Lung microvascular endothelial cell (primary cell): ENCODE measurements around the gene GALNS. TPM values are rescaled to one million over a fixed set of nuclear protein-coding genes. Genes with fewer than 3 reads are reported as not detected.
"Not testable (repeated sequence)": the region's sequence is repeated elsewhere in the genome, so short reads cannot be mapped to it uniquely, and the experiment has no call there.

Experiments used
- DNase-seq, 2 donors: peaks; one replicate each; pipeline versions ENCODE4 v3.0.0 to v3.0.0-alpha.2; 2010; ENCODE audit warnings: low read depth in 2 of 2
- total RNA-seq: library from RNA; depleted of rRNA; stranded (reverse); fragments of >200 nt; gene quantifications from 2 replicates; pipeline ENCODE4 v1.2.1, GENCODE V29; 2014

Gene GALNS
- total RNA-seq, 1 donor from 2014 or later = 17.1 TPM

DNA sequence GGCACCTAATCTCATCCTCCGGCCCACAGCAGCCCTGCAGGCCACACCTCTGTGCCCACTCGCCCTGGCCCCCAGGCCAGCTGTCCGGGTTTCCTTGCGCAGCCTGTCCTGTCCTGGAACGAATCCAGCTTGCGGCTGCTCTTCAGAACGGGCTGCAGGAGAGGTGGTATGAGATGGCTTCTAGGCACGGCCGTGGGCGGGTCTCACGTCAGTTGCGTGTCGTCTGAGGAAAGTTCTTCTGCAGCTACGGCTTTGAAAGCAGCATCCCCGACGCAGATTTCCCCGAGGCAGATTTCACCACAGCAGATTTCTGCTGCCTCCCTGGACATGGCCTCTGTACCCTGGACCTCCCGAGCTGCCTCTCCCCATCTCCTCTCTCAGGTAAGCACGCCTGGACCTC is 18.2 kb downstream of the GALNS start:
- no peak for DNase-seq

DNA sequence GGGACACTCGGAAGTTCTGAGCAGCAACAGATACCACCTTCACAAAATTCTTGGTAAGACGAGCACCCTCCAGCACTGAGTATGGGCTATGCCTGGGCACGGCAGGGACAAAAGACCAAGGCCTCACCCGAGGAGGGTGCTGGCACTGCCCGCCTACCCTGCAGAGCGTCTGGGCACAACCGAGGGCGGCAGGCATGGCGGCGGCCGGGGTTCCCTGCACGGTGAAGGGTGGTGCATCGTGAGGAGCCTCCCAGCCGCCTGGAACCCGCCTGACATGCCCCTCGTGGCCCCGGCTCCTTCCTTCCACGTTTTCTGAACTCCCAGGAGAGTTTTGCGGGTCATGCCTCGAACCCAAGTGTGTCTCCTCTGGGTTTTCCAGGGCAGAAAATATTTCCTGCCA is 18.9 kb downstream of the GALNS start:
- no peak for DNase-seq

DNA sequence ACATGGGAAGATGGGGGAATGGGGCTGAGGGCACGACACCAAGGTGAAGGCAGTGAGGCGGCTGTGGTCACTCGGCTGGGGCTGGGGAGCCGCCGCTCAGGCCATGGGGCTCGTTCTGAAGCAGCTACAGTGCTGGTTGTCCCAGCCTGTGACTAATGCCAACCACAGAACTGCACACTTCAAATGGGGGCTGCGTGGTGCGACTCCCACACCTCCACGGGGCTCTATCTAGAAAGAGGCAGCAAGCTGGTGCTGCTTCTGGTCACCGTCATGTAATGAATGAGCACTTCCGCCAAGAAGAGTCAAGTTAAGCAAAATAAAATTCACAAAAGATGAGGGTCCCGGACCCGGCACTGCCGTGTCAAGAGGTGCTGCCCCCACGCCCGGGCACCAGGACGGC is 20.0 kb downstream of the GALNS start:
- no peak for DNase-seq

DNA sequence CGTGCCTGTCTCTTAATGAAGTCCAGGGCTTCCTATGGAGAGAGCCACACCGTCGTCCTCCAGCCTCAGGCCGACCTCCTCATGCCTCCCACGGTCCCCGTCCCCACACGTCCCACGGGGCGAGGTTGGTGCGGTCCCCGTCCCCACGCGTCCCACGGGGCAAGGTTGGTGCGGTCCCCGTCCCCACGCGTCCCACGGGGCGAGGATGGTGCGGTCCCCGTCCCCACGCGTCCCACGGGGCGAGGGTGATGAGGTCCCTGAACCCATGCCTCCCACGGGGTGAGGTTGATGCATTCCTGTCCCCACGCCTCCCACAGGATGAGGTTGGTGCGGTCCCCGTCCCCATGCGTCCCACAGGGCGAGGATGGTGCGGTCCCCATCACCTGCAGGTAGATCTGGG is 20.9 kb downstream of the GALNS start:
- DNase-seq = no peak

DNA sequence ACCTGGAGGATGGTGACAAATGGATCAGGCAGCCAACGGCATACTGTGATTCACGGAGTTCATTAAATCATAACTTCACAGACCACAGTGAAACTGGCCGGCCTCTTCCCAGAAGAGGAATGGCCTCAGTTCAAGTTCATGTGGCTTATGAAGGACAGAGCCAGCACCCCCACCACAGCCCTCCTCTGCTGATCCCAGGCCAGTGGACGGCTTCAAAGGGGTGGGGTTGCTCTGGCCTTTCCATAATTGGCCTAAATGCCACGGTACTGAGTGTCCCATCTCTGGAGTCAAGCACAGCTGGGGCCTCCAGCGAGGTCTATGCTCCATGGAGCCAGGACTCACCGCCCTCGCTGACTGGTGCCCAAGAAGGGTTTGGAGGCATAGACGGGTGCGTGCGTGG is 21.4 kb downstream of the GALNS start:
- no peak for DNase-seq

DNA sequence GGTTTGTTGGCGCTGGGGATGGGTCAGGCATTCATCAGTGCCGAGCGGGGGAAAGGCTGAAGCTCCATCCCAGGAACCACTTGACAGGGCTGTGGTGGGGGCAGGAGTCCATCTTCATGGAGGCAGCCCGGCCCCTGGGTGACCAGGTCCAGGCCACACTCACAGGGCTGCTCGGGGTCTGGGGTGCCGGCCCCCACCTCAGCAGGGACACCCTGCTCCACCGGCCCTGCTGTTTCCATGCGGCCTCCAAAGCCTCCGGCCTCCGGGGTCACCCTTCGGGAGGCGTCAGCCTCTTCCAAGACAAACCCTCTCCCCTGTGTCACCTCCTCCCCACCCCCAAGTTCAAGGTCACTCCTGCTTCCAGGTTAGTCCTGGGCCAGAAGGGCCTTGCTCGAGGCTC is 22.1 kb downstream of the GALNS start:
- DNase-seq = no peak

DNA sequence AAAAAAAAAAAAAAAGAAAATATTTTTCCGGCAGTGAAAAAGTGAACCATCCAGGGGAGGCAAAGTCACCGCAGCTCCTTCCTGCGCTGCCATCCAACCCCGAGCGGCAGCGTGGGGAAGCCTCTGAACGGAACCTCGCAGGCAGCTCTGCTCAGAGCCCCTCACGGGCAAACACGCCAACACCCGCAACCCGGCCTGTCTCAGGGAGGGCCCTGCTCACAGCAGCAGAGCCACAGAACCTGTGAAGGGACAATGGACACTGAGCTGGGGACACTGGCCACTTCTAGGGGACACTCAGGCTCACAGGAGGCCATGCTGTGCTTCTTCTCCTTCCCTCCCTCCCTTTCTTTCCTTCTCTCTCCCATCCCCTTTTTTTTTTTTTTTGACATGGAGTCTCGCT is 23.7 kb downstream of the GALNS start:
- no peak for DNase-seq

DNA sequence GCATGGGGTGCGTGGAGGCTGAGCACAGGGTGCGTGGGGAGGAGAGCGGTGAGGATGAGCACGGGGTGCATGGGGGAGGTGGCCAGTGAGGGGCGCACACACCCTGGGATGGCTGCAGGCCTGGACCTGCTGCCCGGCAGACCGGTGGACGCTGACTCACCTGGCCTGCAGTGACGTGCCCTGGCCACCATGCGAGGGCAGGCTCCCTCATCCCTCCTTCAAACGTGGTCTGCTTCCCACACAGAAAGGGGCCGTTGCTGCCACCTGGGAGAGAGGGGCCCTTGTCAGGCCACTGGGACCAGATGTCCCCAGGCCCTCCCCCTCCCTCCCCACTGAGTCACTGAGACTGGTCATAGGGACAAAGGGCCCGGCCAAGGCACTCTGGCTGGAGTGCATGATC is 24.9 kb downstream of the GALNS start:
- DNase-seq = no peak

DNA sequence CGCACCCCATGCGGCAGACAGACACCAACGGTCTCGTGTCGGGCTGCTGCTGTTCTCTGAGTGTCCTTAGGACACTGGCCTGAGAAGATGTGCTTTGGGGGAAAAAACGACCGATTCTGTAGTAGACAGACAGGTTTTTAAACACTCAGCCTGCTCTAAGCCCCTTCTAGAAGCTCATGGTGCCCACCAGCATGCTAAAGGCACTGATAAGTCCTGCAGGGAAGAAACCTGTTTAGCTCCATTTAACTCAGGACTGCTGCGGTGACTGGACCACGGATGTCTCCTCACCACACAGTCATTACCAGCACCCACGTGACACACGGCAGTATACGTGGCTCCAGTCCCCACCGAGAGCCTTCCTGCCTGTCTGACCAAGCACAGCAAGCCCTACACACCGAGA is 26.0 kb downstream of the GALNS start:
- DNase-seq = no peak

DNA sequence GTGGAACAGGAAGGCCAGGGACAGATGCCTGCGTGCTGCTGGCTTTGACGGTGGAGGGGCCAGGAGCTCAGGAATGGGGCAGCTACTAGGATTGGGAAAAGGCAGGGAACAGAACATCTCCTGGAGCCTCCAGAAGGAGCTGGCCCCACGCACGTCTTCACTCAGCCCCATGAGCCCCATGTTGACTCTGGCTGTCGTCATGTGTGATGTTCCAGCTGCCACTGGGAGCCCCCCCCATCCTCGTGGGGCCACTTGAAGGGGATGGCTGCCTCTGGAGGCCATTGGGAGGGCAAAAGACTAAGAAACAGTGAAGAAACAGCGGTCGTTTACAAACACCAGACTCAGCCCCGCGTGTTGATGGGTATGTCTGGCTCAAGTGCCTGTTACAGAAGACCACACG is 26.5 kb downstream of the GALNS start:
- DNase-seq = no peak

DNA sequence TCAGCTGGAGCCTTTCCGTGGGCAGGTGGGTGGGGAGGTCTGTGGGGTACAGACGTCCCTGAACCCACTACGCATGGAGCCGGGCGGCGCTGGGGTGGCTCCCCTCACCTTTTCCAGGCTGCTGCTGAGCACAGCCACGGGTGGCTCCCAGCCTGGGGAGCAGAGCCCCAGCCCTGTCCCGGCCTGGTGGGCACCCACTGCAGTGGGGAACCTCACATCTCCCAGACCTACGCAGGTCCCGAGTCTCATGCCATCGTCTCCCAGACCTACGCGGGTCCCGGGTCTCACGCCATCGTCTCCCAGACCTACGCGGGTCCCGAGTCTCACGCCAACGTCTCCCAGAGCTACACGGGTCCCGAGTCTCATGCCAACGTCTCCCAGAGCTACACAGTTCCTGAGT is 28.0 kb downstream of the GALNS start:
- no peak for DNase-seq

DNA sequence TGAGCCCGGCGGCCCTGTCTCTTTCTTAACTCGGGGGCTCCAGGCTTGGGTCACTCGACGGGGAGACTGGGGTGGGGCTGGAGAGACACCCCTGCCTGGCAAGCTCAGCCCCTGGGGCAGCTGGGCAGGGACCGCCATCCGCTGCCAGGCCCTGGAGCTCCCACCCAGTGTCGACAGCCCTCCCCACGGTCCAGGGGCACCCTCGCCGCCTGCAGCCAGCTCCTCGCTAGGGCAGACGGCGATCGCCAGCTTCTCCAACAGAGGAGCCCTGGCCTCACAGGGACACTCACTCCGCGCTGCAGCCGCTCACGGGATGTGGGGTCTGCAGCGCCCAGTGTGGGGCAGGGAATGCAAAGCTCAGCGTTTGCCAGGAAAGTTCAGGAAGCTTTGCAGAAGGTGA is 29.0 kb downstream of the GALNS start:
- DNase-seq = no peak

DNA sequence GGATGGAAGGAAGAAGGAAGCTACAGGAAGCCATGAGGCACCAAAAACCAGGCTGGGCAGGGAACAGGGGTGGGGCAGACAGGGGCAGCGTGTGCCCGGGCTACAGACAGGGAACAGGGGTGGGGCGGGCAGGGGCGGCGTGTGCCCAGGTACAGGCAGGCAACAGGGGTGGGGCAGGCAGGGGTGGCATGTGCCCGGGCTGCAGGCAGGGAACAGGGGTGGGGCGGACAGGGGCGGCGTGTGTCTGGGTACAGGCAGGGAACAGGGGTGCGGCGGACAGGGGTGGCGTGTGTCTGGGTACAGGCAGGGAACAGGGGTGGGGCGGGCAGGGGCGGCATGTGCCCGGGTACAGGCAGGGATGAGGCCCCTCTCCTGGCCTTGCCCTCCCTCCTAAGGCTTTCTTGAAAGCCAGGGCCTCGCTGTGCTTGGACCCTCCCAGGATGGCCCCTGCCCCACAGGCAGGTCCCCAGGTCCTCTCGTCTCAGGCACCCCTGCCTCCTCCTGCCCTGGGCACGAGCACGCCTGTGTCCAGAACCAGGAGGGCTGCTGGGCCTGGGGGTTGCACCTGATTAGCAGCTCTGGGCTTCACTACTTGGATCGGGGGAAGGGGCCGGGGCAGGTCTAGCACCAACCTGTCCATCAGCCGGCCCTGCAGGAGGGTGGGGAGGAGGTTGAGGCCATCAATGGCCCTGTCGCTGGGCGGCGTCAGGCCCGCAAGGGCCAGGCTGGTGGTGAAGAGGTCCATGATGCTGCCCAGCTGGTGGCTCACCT is 30.5 kb downstream of the GALNS start:
- DNase-seq = no peak

DNA sequence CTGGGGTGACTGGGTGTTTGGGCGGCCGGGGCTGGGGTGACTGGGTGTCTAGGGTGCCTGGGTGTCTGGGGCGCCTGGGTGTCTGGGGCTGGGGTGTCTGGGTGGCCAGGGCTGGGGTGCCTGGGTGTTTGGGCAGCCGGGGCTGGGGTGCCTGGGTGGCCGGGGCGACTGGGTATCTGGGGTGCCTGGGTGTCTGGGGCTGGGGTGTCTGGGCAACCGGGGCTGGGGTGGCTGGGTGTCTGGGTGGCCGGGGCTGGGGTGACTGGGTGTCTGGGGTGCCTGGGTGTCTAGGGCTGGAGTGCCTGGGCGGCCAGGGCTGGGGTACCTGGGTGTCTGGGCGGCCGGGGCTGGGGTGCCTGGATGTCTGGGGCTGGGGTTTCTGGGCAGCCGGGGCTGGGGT is 31.6 kb downstream of the GALNS start:
- no peak for DNase-seq

DNA sequence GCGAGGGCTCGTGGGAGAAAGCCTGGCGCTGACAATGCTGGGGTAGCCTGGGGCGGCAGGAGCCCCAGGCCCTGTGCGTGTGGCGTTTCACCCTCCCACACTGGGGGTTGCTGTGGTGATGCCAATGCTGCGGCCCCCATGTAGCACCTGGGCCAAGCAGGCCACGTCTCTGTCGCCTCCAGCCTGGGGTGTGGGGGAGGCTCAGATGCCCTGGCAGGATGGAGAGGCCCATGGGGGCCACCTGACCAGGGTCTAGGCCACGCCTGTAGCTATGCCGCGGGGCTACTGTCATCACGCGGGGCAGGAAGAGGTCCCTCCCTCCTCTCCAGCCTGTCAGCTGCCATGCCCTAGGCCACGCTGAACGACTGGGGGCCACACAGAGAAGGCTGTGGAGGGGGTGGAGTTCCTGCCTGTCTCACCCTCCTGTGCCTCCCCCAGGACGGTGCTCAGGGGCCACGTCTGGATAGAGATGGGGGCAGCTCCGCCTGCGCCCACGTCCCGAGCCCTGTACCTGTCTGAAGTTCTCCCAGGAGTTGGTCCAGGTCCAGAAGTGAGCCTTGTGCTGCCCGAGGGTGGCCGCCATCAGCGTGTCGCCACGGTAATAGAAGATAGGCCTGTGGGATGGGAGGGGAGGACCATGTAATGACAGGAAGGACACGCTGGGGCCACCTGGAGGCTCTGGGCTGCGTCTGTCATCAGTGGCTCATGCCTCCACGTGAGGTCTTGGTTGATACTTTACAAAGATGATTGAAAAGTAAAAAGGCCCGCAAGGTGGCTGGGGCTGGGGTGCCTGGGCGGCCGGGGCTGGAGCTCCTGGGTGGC is 32.3 kb downstream of the GALNS start:
- no peak for DNase-seq

DNA sequence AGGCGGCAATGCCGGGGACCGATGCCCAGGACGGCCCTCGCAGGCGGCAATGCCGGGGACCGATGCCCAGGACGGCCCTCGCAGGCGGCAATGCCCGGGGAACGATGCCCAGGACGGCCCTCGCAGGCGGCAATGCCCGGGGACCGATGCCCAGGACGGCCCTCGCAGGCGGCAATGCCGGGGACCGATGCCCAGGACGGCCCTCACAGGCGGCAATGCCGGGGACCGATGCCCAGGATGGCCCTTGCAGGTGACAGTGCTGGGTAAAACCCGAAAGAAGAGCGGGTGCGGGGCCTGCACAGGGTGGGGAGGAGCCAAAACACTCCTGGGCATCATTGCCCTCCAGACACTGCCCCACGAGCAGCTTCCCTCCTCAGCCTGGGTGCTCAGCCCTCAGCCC is 33.1 kb downstream of the GALNS start:
- not testable (repeated sequence) for DNase-seq

DNA sequence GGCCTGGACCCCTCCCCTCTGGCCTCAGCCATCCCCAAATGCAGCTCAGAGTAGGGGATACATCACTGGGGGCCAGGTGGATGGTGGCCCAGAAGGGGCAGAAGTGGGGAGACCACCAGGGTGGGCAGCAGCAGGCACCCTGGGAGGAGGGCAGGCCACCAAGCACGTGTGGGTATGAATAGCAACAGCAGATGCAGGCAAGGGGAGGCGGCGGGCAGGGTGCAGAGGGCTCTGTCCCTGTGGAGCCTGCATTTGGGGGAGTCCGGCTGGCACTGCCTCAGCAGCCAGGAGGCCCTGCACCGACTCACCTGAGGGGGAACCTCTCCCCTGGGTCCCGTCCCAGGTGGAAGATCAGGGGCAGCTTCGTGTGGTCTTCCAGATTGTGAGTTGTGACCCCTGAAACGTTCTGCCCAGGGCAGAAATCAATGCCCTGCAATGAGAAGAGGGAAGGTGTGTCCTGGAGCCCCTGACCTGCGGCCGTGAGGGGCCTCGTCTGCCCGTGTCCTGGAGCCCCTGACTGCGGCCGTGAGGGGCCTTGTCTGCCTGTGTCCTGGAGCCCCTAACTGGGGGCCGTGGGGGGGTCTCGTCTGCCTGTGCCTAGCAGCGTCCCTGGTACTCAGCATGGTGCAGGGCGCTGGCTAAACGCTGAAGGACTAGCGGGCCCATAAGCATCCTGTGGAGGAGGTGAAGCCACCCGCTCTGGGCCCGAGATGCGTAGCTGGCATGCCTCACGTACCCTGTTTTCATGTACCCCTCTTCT is 34.3 kb downstream of the GALNS start:
- no peak for DNase-seq

DNA sequence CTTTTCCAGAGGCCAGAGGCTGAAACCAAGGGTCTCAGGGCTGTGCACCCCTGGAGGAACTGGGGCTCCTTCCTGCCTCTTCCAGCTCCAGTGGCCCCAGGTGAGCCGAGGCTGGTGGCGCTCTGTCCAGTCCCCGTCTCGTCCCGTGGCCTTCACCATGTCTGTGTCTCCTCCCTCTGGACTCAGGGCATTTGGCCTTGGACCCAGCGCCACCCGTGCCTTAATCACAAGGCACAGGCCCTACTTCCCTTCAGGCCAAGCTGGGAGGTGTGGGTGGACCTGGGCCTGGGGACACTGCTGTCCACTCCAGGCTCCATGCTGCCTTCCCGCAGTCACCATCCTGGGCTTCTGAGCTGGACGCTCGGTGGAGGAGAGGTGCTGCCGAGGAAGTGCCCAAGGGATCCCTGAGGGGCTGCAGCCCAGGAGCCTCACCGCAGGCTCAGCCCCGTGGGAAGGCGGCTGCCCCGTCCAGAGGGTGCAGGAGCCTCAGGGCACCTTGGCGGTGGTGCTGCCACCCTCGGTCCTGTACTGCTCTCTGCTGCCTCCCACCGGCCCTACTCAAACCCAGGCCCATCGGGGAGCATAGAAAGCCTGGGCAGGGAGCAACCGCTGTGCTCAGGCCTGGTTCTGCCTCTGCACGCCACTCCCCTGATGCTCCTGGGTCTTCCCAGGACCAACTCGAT is 35.4 kb downstream of the GALNS start:
- no peak for DNase-seq

DNA sequence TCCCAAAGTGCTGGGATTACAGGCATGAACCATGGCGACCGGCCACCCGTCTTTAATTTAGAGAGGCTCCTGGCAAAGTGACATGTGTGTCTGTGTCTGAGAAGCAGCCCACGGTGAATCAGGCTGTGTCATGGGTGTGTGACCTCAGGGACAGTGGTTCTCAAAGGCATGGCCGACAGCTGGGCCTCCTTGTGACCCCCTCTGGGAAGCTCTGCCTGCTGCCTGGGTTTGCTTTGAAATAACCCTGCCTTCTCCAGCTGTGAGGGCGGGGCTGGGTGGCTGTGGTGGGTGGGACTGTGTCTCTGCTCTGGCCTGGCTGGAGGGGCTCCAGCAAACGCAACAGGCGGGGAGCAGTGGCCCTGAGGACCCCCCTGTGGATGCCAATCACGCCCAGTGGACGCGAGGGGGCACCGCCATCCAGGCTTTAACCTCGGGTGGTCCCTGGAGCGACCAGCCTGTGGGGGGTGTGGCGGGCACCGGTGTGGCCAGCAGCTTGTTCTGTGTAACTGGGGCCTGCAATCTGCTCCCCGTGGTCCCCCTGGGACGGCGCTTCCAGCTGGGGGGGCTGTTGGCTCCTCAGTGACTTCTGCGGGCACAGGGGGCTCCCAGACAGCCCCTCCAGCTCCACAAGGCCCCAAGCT is 36.2 kb downstream of the GALNS start:
- no peak for DNase-seq

DNA sequence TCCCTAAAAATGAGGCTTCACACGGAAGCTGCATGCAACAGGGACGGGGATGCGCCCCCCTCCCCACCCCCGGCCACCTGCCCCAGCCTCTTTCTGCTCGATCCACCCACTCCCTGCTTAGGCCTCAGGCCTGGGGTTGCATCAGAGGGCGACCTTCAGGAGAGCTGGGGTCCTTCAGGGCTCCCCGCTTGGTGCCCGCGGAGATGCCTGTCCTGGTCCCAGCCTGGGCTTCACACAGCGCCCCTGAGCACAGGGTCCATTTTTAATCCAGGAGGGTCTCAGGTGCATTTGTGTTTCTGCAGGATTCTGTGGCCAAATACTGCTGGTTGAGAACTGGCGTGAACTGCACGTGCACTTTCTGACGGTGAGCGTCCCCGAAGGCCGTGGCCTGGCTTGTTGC is 37.6 kb downstream of the GALNS start:
- DNase-seq = no peak

DNA sequence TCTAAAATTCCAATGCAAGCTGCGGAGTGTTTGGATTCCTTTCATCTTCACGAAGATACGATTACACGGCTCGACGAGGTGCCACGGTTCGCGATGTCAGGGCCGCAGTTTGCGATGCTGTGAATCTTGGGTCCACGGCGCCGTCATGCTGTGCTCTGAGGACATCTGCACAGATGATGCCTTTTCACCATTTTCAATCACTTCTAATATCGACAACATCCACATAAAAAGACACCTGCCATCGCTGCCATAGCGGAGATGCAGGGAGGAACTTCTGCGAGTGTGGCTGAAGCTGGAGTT is 38.2 kb downstream of the GALNS start:
- DNase-seq = no peak
